Measurements from ENCODE around the gene VPS54.
"Not testable (repeated sequence)": the region's sequence is repeated elsewhere in the genome, so short reads cannot be mapped to it uniquely, and the experiment has no call there.

VPS54 gene

GRCh38 chr2:63872571-63873328 lies 146.5 kb downstream of the VPS54 start:
- no peak for DNase-seq (ENCODE audit: low read depth)

- DNase-seq (ENCODE audit: low read depth), result no peak
Observed at GRCh38 chr2:63871864-63872263, 147.4 kb downstream of the VPS54 start.

GRCh38 chr2:63870679-63871078 lies 148.5 kb downstream of the VPS54 start:
- no peak for DNase-seq (ENCODE audit: low read depth)

- DNase-seq (ENCODE audit: low read depth), result no peak
Observed at GRCh38 chr2:63866009-63866709, 153.1 kb downstream of the VPS54 start.

GRCh38 chr2:63865159-63865799 lies 153.9 kb downstream of the VPS54 start:
- no peak for DNase-seq (ENCODE audit: low read depth)

GRCh38 chr2:63863707-63864106 lies 155.5 kb downstream of the VPS54 start:
- no peak for DNase-seq (ENCODE audit: low read depth)

GRCh38 chr2:63862806-63863205 lies 156.4 kb downstream of the VPS54 start:
- no peak for DNase-seq (ENCODE audit: low read depth)

- peak; percentile 39 for DNase-seq (ENCODE audit: low read depth)
Observed at GRCh38 chr2:63861220-63861822, 157.9 kb downstream of the VPS54 start.

- DNase-seq (ENCODE audit: low read depth), result no peak
Observed at GRCh38 chr2:63858291-63858690, 160.9 kb downstream of the VPS54 start.

- peak; percentile 13 for DNase-seq (ENCODE audit: low read depth)
Observed at GRCh38 chr2:63856303-63856603, 163.0 kb downstream of the VPS54 start.

- no peak for DNase-seq (ENCODE audit: low read depth)
Observed at GRCh38 chr2:63855418-63856302, 163.6 kb downstream of the VPS54 start.

- DNase-seq (ENCODE audit: low read depth), result no peak
Observed at GRCh38 chr2:63853527-63854310, 165.5 kb downstream of the VPS54 start.

- no peak for DNase-seq (ENCODE audit: low read depth)
Observed at GRCh38 chr2:63851691-63852311, 167.4 kb downstream of the VPS54 start.

- no peak for DNase-seq (ENCODE audit: low read depth)
Observed at GRCh38 chr2:63850649-63851048, 168.6 kb downstream of the VPS54 start.

GRCh38 chr2:63850204-63850571 lies 169.0 kb downstream of the VPS54 start:
- DNase-seq (ENCODE audit: low read depth), result no peak

- DNase-seq (ENCODE audit: low read depth), result no peak
Observed at GRCh38 chr2:63849381-63850203, 169.6 kb downstream of the VPS54 start.

GRCh38 chr2:63847571-63847970 lies 171.7 kb downstream of the VPS54 start:
- DNase-seq (ENCODE audit: low read depth), result not testable (repeated sequence)

GRCh38 chr2:63846487-63846886 lies 172.7 kb downstream of the VPS54 start:
- no peak for DNase-seq (ENCODE audit: low read depth)

- no peak for DNase-seq (ENCODE audit: low read depth)
Observed at GRCh38 chr2:63845866-63846265, 173.4 kb downstream of the VPS54 start.

GRCh38 chr2:63844616-63845015 lies 174.6 kb downstream of the VPS54 start:
- no peak for DNase-seq (ENCODE audit: low read depth)

Measured in activated gamma-delta T cell treated with anti-CD3 and anti-CD28 coated beads, Interleukin-2, amount 50 U/mL, for 16 hours (primary cell).